ENCODE results near the gene LXN. TPM values are rescaled to one million over a fixed set of nuclear protein-coding genes. Genes with fewer than 3 reads are reported as not detected.

Gene LXN
- total RNA-seq, 1 donor from 2014 or later: 0.68 TPM

Other genes starting within 250 kb of the LXN start
- 0.25 TPM for gene MLF1, start 101.5 kb downstream of the LXN start, total RNA-seq
- gene GFM1, start 28.1 kb downstream of the LXN start, total RNA-seq: 42.9 TPM
- 1.3 TPM for gene RARRES1, start 59.8 kb upstream of the LXN start, total RNA-seq
- 28.5 TPM for gene MFSD1, start 129.4 kb upstream of the LXN start, total RNA-seq

Data from left lobe of liver (tissue), 1 donor.